K562 (cell line): ENCODE data around the gene IGFL1. TPM values are rescaled to one million over a fixed set of nuclear protein-coding genes. Genes with fewer than 3 reads are reported as not detected.

ENCODE experiments used
- SRSF3 ChIP-seq: fragments of 200-400 bp; formaldehyde crosslinking; IDR thresholded peaks from 2 replicates; pipeline ENCODE4 v1.6.1; 2016; ENCODE audit warnings: mild to moderate bottlenecking, low read length, moderate library complexity; ENCODE audit not compliant: insufficient read depth
- YBX1 ChIP-seq: fragments of 450-650 bp; IDR thresholded peaks from 2 replicates; pipeline ENCODE4 v1.7.1; 2016; ENCODE audit warnings: mild to moderate bottlenecking
- ZNF175 ChIP-seq: fragments of 200-800 bp; sonication (Bioruptor generic); IDR thresholded peaks from 2 replicates; pipeline ENCODE4 v1.6.1; 2016; ENCODE audit warnings: low read depth, mild to moderate bottlenecking, missing genetic modification characterization, missing compliant biosample characterization
- ZNF212 ChIP-seq: fragments of 450-650 bp; formaldehyde crosslinking; IDR thresholded peaks from 2 replicates; pipeline ENCODE4 v1.4.0; 2020; ENCODE audit warnings: mild to moderate bottlenecking
- ZNF324 ChIP-seq: fragments of 250-450 bp; sonication (Bioruptor Pico); IDR thresholded peaks from 2 replicates; pipeline ENCODE4 v1.4.0; 2020; ENCODE audit warnings: mild to moderate bottlenecking
- ZNF57 ChIP-seq: fragments of 450-650 bp; formaldehyde crosslinking; IDR thresholded peaks from 2 replicates; pipeline ENCODE4 v1.4.0; 2020; ENCODE audit warnings: mild to moderate bottlenecking, moderate library complexity
- ZNF584 ChIP-seq: fragments of 200-800 bp; sonication (Bioruptor generic); IDR thresholded peaks from 2 replicates; pipeline ENCODE4 v1.6.1; 2016; ENCODE audit warnings: low read depth, mild to moderate bottlenecking, missing genetic modification characterization, missing compliant biosample characterization
- ZNF589 ChIP-seq: fragments of 200-800 bp; sonication (Bioruptor generic); IDR thresholded peaks from 2 replicates; pipeline ENCODE4 v1.6.1; 2016; ENCODE audit warnings: low read depth, missing genetic modification characterization, missing compliant biosample characterization
- ZNF76 ChIP-seq: fragments of 250-450 bp; sonication (Bioruptor Pico); IDR thresholded peaks from 2 replicates; pipeline ENCODE4 v1.4.0; 2020; ENCODE audit warnings: mild to moderate bottlenecking, moderate library complexity, borderline replicate concordance
- polyA plus RNA-seq, 8 experiments: library from polyadenylated mRNA; depleted of rRNA in 4 of 8; stranded (reverse) in 5 of 8; unstranded in 3 of 8; fragments of >200 nt; fragmentation: Nextera tagmentation in 2 of 8; fragmentation: Illumina TruSeq in 1 of 8; extraction: Ambion mirVana in 2 of 8; extraction: Trizol in 1 of 8; gene quantifications; 2 replicates each; pipeline versions ENCODE4 v1.2.1 to v1.2.3, GENCODE V29; 2011 to 2014; ENCODE audit warnings: inconsistent platforms in 1 of 8, missing spikeins in 1 of 8
- total RNA-seq, 7 experiments: library from RNA; depleted of rRNA in 6 of 7; stranded (reverse); fragments of >200 nt in 6 of 7; fragmentation: Illumina TruSeq in 2 of 7; extraction: Trizol in 2 of 7; gene quantifications; 2 replicates each; pipeline versions ENCODE4 v1.2.1 to v1.2.3, GENCODE V29; 2011 to 2021; ENCODE audit warnings: low replicate concordance in 1 of 7
- TF ChIP-seq, protein P1 (sequence below): fragments of 450-650 bp; IDR thresholded peaks from 2 replicates; pipeline ENCODE4 v1.6.1; 2016; ENCODE audit warnings: mild to moderate bottlenecking, moderate library complexity
- TF ChIP-seq, protein P2 (sequence below): fragments of 250-450 bp; sonication (Bioruptor Pico); IDR thresholded peaks from 2 replicates; pipeline ENCODE4 v1.4.0; 2020; ENCODE audit warnings: mild to moderate bottlenecking, moderate library complexity, borderline replicate concordance

IGFL1 gene
- total and polyA plus RNA-seq, 9 of the 15 experiments (the other 6 are each of a cell fraction or from before 2014, with no cell fraction given) = not detected

DNA sequence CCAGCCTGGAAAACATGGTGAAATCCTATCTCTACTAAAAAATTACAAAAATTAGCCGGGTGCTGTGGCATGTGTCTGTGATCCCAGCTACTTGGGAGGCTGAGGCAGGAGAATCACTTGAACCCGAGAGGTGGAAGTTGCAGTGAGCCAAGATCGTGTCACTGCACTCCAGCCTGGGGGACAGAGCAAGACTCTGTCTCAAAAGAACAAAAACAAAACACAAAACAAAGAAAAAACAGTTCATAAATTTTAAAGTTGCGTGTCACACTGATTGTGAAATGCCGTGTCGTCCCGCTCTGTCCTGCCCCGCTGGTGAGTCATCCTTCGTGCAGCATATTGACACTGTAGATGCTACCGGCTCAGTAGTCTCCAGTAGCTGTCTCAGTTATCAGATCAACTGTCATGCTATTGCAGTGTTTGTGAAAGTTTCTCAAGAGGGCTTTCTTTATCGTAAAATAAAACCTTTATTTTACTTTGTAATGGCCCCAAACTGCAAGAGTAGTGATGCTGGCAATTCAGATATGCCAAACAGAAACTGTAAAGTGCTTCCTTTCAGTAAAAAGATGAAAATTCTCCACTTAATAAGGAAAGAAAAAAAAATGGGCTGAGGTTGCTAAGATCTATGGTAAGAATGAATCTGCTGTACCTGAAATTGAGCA, 36.4 kb upstream of the IGFL1 start (continued):
- TF ChIP-seq, protein P1, sequence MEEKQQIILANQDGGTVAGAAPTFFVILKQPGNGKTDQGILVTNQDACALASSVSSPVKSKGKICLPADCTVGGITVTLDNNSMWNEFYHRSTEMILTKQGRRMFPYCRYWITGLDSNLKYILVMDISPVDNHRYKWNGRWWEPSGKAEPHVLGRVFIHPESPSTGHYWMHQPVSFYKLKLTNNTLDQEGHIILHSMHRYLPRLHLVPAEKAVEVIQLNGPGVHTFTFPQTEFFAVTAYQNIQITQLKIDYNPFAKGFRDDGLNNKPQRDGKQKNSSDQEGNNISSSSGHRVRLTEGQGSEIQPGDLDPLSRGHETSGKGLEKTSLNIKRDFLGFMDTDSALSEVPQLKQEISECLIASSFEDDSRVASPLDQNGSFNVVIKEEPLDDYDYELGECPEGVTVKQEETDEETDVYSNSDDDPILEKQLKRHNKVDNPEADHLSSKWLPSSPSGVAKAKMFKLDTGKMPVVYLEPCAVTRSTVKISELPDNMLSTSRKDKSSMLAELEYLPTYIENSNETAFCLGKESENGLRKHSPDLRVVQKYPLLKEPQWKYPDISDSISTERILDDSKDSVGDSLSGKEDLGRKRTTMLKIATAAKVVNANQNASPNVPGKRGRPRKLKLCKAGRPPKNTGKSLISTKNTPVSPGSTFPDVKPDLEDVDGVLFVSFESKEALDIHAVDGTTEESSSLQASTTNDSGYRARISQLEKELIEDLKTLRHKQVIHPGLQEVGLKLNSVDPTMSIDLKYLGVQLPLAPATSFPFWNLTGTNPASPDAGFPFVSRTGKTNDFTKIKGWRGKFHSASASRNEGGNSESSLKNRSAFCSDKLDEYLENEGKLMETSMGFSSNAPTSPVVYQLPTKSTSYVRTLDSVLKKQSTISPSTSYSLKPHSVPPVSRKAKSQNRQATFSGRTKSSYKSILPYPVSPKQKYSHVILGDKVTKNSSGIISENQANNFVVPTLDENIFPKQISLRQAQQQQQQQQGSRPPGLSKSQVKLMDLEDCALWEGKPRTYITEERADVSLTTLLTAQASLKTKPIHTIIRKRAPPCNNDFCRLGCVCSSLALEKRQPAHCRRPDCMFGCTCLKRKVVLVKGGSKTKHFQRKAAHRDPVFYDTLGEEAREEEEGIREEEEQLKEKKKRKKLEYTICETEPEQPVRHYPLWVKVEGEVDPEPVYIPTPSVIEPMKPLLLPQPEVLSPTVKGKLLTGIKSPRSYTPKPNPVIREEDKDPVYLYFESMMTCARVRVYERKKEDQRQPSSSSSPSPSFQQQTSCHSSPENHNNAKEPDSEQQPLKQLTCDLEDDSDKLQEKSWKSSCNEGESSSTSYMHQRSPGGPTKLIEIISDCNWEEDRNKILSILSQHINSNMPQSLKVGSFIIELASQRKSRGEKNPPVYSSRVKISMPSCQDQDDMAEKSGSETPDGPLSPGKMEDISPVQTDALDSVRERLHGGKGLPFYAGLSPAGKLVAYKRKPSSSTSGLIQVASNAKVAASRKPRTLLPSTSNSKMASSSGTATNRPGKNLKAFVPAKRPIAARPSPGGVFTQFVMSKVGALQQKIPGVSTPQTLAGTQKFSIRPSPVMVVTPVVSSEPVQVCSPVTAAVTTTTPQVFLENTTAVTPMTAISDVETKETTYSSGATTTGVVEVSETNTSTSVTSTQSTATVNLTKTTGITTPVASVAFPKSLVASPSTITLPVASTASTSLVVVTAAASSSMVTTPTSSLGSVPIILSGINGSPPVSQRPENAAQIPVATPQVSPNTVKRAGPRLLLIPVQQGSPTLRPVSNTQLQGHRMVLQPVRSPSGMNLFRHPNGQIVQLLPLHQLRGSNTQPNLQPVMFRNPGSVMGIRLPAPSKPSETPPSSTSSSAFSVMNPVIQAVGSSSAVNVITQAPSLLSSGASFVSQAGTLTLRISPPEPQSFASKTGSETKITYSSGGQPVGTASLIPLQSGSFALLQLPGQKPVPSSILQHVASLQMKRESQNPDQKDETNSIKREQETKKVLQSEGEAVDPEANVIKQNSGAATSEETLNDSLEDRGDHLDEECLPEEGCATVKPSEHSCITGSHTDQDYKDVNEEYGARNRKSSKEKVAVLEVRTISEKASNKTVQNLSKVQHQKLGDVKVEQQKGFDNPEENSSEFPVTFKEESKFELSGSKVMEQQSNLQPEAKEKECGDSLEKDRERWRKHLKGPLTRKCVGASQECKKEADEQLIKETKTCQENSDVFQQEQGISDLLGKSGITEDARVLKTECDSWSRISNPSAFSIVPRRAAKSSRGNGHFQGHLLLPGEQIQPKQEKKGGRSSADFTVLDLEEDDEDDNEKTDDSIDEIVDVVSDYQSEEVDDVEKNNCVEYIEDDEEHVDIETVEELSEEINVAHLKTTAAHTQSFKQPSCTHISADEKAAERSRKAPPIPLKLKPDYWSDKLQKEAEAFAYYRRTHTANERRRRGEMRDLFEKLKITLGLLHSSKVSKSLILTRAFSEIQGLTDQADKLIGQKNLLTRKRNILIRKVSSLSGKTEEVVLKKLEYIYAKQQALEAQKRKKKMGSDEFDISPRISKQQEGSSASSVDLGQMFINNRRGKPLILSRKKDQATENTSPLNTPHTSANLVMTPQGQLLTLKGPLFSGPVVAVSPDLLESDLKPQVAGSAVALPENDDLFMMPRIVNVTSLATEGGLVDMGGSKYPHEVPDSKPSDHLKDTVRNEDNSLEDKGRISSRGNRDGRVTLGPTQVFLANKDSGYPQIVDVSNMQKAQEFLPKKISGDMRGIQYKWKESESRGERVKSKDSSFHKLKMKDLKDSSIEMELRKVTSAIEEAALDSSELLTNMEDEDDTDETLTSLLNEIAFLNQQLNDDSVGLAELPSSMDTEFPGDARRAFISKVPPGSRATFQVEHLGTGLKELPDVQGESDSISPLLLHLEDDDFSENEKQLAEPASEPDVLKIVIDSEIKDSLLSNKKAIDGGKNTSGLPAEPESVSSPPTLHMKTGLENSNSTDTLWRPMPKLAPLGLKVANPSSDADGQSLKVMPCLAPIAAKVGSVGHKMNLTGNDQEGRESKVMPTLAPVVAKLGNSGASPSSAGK = peak; percentile 52; the same call in 1 of the 2 replicates
- TF ChIP-seq ZNF76 = no peak
- TF ChIP-seq ZNF57 = no peak
- 0 out of 2 replicates have a peak, but pooled peaks have one; percentile 75 for TF ChIP-seq ZNF584
- no peak for TF ChIP-seq ZNF589
- TF ChIP-seq ZNF324 (CRISPR knock-in tag) = no peak
- peak; percentile 54; the same call in 1 of the 2 replicates for TF ChIP-seq ZNF175
- TF ChIP-seq ZNF212 (CRISPR knock-in tag) = no peak
- TF ChIP-seq YBX1 = no peak
- no peak for TF ChIP-seq SRSF3
- TF ChIP-seq, protein P2, sequence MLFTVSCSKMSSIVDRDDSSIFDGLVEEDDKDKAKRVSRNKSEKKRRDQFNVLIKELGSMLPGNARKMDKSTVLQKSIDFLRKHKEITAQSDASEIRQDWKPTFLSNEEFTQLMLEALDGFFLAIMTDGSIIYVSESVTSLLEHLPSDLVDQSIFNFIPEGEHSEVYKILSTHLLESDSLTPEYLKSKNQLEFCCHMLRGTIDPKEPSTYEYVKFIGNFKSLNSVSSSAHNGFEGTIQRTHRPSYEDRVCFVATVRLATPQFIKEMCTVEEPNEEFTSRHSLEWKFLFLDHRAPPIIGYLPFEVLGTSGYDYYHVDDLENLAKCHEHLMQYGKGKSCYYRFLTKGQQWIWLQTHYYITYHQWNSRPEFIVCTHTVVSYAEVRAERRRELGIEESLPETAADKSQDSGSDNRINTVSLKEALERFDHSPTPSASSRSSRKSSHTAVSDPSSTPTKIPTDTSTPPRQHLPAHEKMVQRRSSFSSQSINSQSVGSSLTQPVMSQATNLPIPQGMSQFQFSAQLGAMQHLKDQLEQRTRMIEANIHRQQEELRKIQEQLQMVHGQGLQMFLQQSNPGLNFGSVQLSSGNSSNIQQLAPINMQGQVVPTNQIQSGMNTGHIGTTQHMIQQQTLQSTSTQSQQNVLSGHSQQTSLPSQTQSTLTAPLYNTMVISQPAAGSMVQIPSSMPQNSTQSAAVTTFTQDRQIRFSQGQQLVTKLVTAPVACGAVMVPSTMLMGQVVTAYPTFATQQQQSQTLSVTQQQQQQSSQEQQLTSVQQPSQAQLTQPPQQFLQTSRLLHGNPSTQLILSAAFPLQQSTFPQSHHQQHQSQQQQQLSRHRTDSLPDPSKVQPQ (CRISPR knock-in tag) = no peak
